Tibial nerve (tissue), 4 donors: ENCODE measurements around the gene XAGE1A. TPM values are rescaled to one million over a fixed set of nuclear protein-coding genes. Genes with fewer than 3 reads are reported as not detected.
"Not testable (repeated sequence)": the region's sequence is repeated elsewhere in the genome, so short reads cannot be mapped to it uniquely, and the experiment has no call there.

ENCODE experiments used
- DNase-seq, 2 donors: peaks; one replicate each; pipeline ENCODE4 v3.0.0-alpha.2; 2019; ENCODE audit warnings: low spot score in 2 of 2
- H3K27ac ChIP-seq, 4 donors: fragments of 200-600 bp; sonication (generic) in 3 of 4; one replicate each; pipeline ENCODE4 v1.5.1; 2017 to 2019; ENCODE audit warnings: mild to moderate bottlenecking in 1 of 4
- H3K27me3 ChIP-seq, 2 donors: fragments of 200-600 bp; sonication (generic) in 1 of 2; one replicate each; pipeline versions ENCODE4 v1.5.1 to v1.6.0; 2017 to 2019
- H3K36me3 ChIP-seq, 3 donors: fragments of 200-600 bp; sonication (generic); one replicate each; pipeline ENCODE4 v1.5.1; 2018 to 2019
- H3K4me1 ChIP-seq, 4 donors: fragments of 200-600 bp; sonication (generic) in 3 of 4; one replicate each; pipeline ENCODE4 v1.5.1; 2017 to 2019
- H3K4me3 ChIP-seq, 4 donors: fragments of 200-600 bp; sonication (generic) in 3 of 4; one replicate each; pipeline ENCODE4 v1.5.1; 2017 to 2019; ENCODE audit warnings: mild to moderate bottlenecking in 1 of 4, moderate library complexity in 1 of 4
- H3K9me3 ChIP-seq, 4 donors: fragments of 200-600 bp; sonication (generic) in 3 of 4; one replicate each; pipeline ENCODE4 v1.5.1; 2017 to 2019
- CTCF ChIP-seq, 5 experiments: fragments of 200-600 bp in 3 of 5; fragments of 450-650 bp in 2 of 5; sonication (generic) in 3 of 5; IDR thresholded peaks; one replicate each; pipeline ENCODE4 v1.5.1; 2016 to 2019; ENCODE audit warnings: antibody characterized with exemption in 5 of 5, mild to moderate bottlenecking in 3 of 5, moderate library complexity in 2 of 5
- EP300 ChIP-seq, 2 donors: sonication (generic); formaldehyde crosslinking; IDR thresholded peaks; one replicate each; pipeline ENCODE4 v1.6.1; 2017; ENCODE audit warnings: antibody characterized with exemption in 2 of 2, mild to moderate bottlenecking in 1 of 2
- POLR2A ChIP-seq, 2 donors: fragments of 450-650 bp; IDR thresholded peaks; one replicate each; pipeline ENCODE4 v1.6.1; 2017; ENCODE audit warnings: antibody characterized with exemption in 2 of 2, mild to moderate bottlenecking in 2 of 2, moderate library complexity in 2 of 2
- WGBS, 2 donors: methylation state at CpG; one replicate each; pipeline ENCODE4 v1.1.5; 2018; 5-methylcytosine and 5-hydroxymethylcytosine counted together
- total RNA-seq, 4 donors: library from RNA; depleted of rRNA; stranded (reverse); fragments of >200 nt; gene quantifications; one replicate each; pipeline ENCODE4 v1.1.0, GENCODE V29; 2016

XAGE1A gene
- not detected for total RNA-seq

- no CpG with 5 or more reads among the region's 41 CpGs for WGBS, 2 donors
- not testable (repeated sequence) for H3K36me3 ChIP-seq, H3K27me3 ChIP-seq, H3K4me1 ChIP-seq, H3K4me3 ChIP-seq, DNase-seq, H3K27ac ChIP-seq, H3K9me3 ChIP-seq
Observed at GRCh38 chrX:52495545-52496418, at the start of gene XAGE1A. Gene XAGE1A, plus strand, starts transcription at chrX:52495808. Its CDS starts 1,554 bp downstream, at chrX:52497362.

- H3K4me3 ChIP-seq, H3K4me1 ChIP-seq, H3K9me3 ChIP-seq, H3K27me3 ChIP-seq, H3K27ac ChIP-seq, DNase-seq, H3K36me3 ChIP-seq: not testable (repeated sequence)
- 61 to 77% methylated on average over 2 to 3 of the region's 3 CpGs for WGBS, 2 donors
Observed at GRCh38 chrX:52452031-52452430, 43.6 kb upstream of the XAGE1A start.

- H3K4me1 ChIP-seq, H3K4me3 ChIP-seq, H3K27ac ChIP-seq, H3K27me3 ChIP-seq, H3K9me3 ChIP-seq, DNase-seq, H3K36me3 ChIP-seq: not testable (repeated sequence)
- WGBS, 2 donors: 44% methylated on average over 1 of the region's 1 CpG; no CpG with 5 or more reads in 1 of the 2 donors
Observed at GRCh38 chrX:52471301-52471700, 24.3 kb upstream of the XAGE1A start.

- not testable (repeated sequence) for H3K4me3 ChIP-seq, H3K27me3 ChIP-seq, H3K27ac ChIP-seq, H3K4me1 ChIP-seq, H3K9me3 ChIP-seq, DNase-seq, H3K36me3 ChIP-seq
- WGBS, 2 donors: no CpG with 5 or more reads among the region's 5 CpGs
Observed at GRCh38 chrX:52496419-52496772, 788 bp downstream of the XAGE1A start.

GRCh38 chrX:52501362-52501761 is 5.8 kb downstream of the XAGE1A start:
- not testable (repeated sequence) for H3K4me3 ChIP-seq, H3K4me1 ChIP-seq, H3K9me3 ChIP-seq, H3K36me3 ChIP-seq, H3K27ac ChIP-seq, DNase-seq
- WGBS, 2 donors: no CpG with 5 or more reads among the region's 6 CpGs
- H3K27me3 ChIP-seq: peaks cover 0 to 11% of the 10 kb centered on the region in 2 donors

- Histone ChIP-seq H3K36me3 (no peaks in the 10 kb centered on the region), H3K9me3 (no peaks in the 10 kb centered on the region), H3K4me1 (no peaks in the 10 kb centered on the region), H3K4me3 (no peak overlapping the region), H3K27me3 (peaks cover 0 to 13% of the 10 kb centered on the region in 2 donors), H3K27ac (no peak overlapping the region)
- 68 to 96% methylated on average over 4 of the region's 4 CpGs for WGBS, 2 donors
- TF ChIP-seq EP300 (IDR thresholded peaks at IDR 0.05) (no peak), CTCF (IDR thresholded peaks at IDR 0.05) (no peak), POLR2A (IDR thresholded peaks at IDR 0.05) (no peak)
- DNase-seq: no peak
Observed at GRCh38 chrX:52504551-52504950, 8.9 kb downstream of the XAGE1A start.

- Histone ChIP-seq H3K4me1 (no peaks in the 10 kb centered on the region), H3K27ac (no peak overlapping the region), H3K4me3 (no peak overlapping the region), H3K36me3 (no peaks in the 10 kb centered on the region), H3K27me3 (peaks cover 0 to 16% of the 10 kb centered on the region in 2 donors), H3K9me3 (no peaks in the 10 kb centered on the region)
- TF ChIP-seq POLR2A (IDR thresholded peaks at IDR 0.05) (no peak), EP300 (IDR thresholded peaks at IDR 0.05) (no peak), CTCF (IDR thresholded peaks at IDR 0.05) (no peak)
- no peak for DNase-seq
- WGBS, 2 donors: 71 to 91% methylated on average over 3 of the region's 3 CpGs
Observed at GRCh38 chrX:52507331-52507730, 11.7 kb downstream of the XAGE1A start.

- WGBS, 2 donors: 71 to 81% methylated on average over 6 of the region's 6 CpGs
- Histone ChIP-seq H3K4me3 (no peak overlapping the region), H3K27ac (no peak overlapping the region), H3K4me1 (no peaks in the 10 kb centered on the region), H3K36me3 (no peaks in the 10 kb centered on the region), H3K9me3 (no peaks in the 10 kb centered on the region), H3K27me3 (peaks cover 0 to 16% of the 10 kb centered on the region in 2 donors)
- no peak for DNase-seq
- TF ChIP-seq EP300 (IDR thresholded peaks at IDR 0.05) (no peak), POLR2A (IDR thresholded peaks at IDR 0.05) (no peak), CTCF (IDR thresholded peaks at IDR 0.05) (no peak)
Observed at GRCh38 chrX:52509916-52510315, 14.3 kb downstream of the XAGE1A start.

GRCh38 chrX:52511126-52511525 is 15.5 kb downstream of the XAGE1A start:
- not testable (repeated sequence) for H3K9me3 ChIP-seq, H3K4me1 ChIP-seq, H3K27ac ChIP-seq, H3K27me3 ChIP-seq, H3K36me3 ChIP-seq, DNase-seq, H3K4me3 ChIP-seq
- WGBS, 2 donors: no CpG with 5 or more reads among the region's 6 CpGs

GRCh38 chrX:52516110-52516986 is 20.7 kb downstream of the XAGE1A start:
- not testable (repeated sequence) for H3K4me1 ChIP-seq, H3K27ac ChIP-seq, DNase-seq, H3K27me3 ChIP-seq, H3K4me3 ChIP-seq, H3K36me3 ChIP-seq, H3K9me3 ChIP-seq
- no CpG with 5 or more reads among the region's 27 CpGs for WGBS, 2 donors
